ENCODE measurements around the gene OR10G4. TPM values are rescaled to one million over a fixed set of nuclear protein-coding genes. Genes with fewer than 3 reads are reported as not detected.
A peak's percentile ranks its signal among the peaks of the same experiment; 100 is the strongest.
"Not testable (repeated sequence)": the region's sequence is repeated elsewhere in the genome, so short reads cannot be mapped to it uniquely, and the experiment has no call there.

Gene OR10G4
- total RNA-seq (ENCODE audit: low replicate concordance) = not detected in 2 replicates

- DNase-seq (ENCODE audit: low read depth) = no peak
- no peak for TF ChIP-seq CTCF (IDR thresholded peaks at IDR 0.05; ENCODE audit: insufficient read depth, low read length)
- H3K4me3 ChIP-seq (ENCODE audit: low read depth, low read length) = no peak within 1 kb of the TSS
Observed at GRCh38 chr11:124012697-124013096, at the start of gene OR10G4. TSS of gene OR10G4 (plus strand) at chr11:124012997. CDS start at chr11:124015575, 2,578 bp downstream.

- no peak overlapping the region for H3K4me3 ChIP-seq (ENCODE audit: low read depth, low read length)
- peak; percentile 80 for DNase-seq (ENCODE audit: low read depth)
- no peak for TF ChIP-seq CTCF (IDR thresholded peaks at IDR 0.05; ENCODE audit: insufficient read depth, low read length)
Observed at GRCh38 chr11:123973816-123974215, 39.0 kb upstream of the OR10G4 start.

GRCh38 chr11:123976770-123977560 is 35.8 kb upstream of the OR10G4 start:
- TF ChIP-seq CTCF (IDR thresholded peaks at IDR 0.05; ENCODE audit: insufficient read depth, low read length) = no peak
- no peak for DNase-seq (ENCODE audit: low read depth)
- no peak overlapping the region for H3K4me3 ChIP-seq (ENCODE audit: low read depth, low read length)

GRCh38 chr11:123977731-123978347 is 35.0 kb upstream of the OR10G4 start, which contains the start of gene OR10S1:
TSS of gene OR10S1 (minus strand) at chr11:123977781. CDS start at chr11:123977664, 117 bp downstream.
- TF ChIP-seq CTCF (IDR thresholded peaks at IDR 0.05; ENCODE audit: insufficient read depth, low read length) = no peak
- no peak within 1 kb of the TSS for H3K4me3 ChIP-seq (ENCODE audit: low read depth, low read length)
- DNase-seq (ENCODE audit: low read depth) = peak; percentile 12

- no peak overlapping the region for H3K4me3 ChIP-seq (ENCODE audit: low read depth, low read length)
- TF ChIP-seq CTCF (IDR thresholded peaks at IDR 0.05; ENCODE audit: insufficient read depth, low read length) = no peak
- DNase-seq (ENCODE audit: low read depth) = no peak
Observed at GRCh38 chr11:123979311-123979710, 33.5 kb upstream of the OR10G4 start.

- no peak for DNase-seq (ENCODE audit: low read depth)
- no peak within 1 kb of the TSS for H3K4me3 ChIP-seq (ENCODE audit: low read depth, low read length)
- no peak for TF ChIP-seq CTCF (IDR thresholded peaks at IDR 0.05; ENCODE audit: insufficient read depth, low read length)
Observed at GRCh38 chr11:123995119-123995518, 17.7 kb upstream of the OR10G4 start, which contains the start of gene OR10G6. TSS of gene OR10G6 (minus strand) at chr11:123995161. CDS start at chr11:123995161, 0 bp downstream.

- H3K4me3 ChIP-seq (ENCODE audit: low read depth, low read length); DNase-seq (ENCODE audit: low read depth): not testable (repeated sequence)
Observed at GRCh38 chr11:124015837-124016236, 3.0 kb downstream of the OR10G4 start.

Data from fibroblast of the aortic adventitia (primary cell).